Upper lobe of right lung (tissue), 1 donor: ENCODE results near the gene ICOSLG. TPM values are rescaled to one million over a fixed set of nuclear protein-coding genes. Genes with fewer than 3 reads are reported as not detected.

Experiments
- ATAC-seq: fragments of 200-7000 bp; cut with Tn5 transposase; one replicate; pipeline ENCODE4 v1.9.1; 2020; ENCODE audit warnings: mild to moderate bottlenecking, moderate library complexity
- DNase-seq: peaks from one replicate; pipeline ENCODE4 v3.0.0-alpha.2; 2020
- H3K27ac ChIP-seq: fragments of 200-600 bp; one replicate; pipeline ENCODE4 v1.8.0; 2022
- H3K27me3 ChIP-seq: fragments of 200-600 bp; one replicate; pipeline ENCODE4 v1.8.0; 2022; ENCODE audit warnings: mild to moderate bottlenecking
- H3K36me3 ChIP-seq: fragments of 200-600 bp; one replicate; pipeline ENCODE4 v1.8.0; 2022
- H3K4me1 ChIP-seq: fragments of 200-600 bp; one replicate; pipeline ENCODE4 v1.8.0; 2022
- H3K4me3 ChIP-seq: fragments of 200-600 bp; one replicate; pipeline ENCODE4 v1.8.0; 2022; ENCODE audit warnings: mild to moderate bottlenecking
- H3K9me3 ChIP-seq: fragments of 200-600 bp; one replicate; pipeline ENCODE4 v1.8.0; 2022
- intact Hi-C: fragments of 100-400 bp; cut with DNase I; formaldehyde crosslinking; loops from one replicate; pipeline ENCODE4 v1.11.0; 2022
- total RNA-seq: library from RNA; stranded (reverse); fragmentation: NEBNext Ultra II Directional; extraction: Animal tissue kit (Norgen Biotek cat#: 25700); gene quantifications from one replicate; pipeline ENCODE4 v1.2.1, GENCODE V29; 2021
- TF ChIP-seq, protein P1 (sequence below): fragments of 200-600 bp; IDR thresholded peaks from one replicate; pipeline ENCODE4 v1.8.0; 2022; ENCODE audit warnings: antibody characterized with exemption
- donor health status: DM: no; HTN: yes; CAD: no; lungs with severe emphysema.

Gene ICOSLG
- total RNA-seq, 1 donor from 2014 or later, result 11.3 TPM

DNA sequence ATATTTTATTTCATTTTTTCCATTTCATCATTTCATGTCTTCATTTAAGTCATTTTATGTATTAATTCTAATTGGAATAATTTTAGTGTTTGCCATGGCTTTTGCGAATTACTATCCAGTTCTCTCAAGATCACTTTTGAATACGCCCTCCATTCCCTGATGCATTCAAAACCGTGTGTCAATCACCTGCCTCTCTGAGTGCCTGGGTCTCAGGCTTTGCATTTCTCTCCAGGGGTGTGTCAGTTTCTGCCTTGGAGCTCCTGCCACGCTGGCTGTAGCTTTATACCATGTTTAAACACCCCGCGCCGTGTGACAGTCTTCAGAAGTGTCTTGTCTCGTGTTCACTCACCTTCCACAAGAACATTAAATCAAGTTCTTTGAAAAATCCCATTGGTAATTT is 28.3 kb upstream of the ICOSLG start:
- intact Hi-C loops, result no loop called here

DNA sequence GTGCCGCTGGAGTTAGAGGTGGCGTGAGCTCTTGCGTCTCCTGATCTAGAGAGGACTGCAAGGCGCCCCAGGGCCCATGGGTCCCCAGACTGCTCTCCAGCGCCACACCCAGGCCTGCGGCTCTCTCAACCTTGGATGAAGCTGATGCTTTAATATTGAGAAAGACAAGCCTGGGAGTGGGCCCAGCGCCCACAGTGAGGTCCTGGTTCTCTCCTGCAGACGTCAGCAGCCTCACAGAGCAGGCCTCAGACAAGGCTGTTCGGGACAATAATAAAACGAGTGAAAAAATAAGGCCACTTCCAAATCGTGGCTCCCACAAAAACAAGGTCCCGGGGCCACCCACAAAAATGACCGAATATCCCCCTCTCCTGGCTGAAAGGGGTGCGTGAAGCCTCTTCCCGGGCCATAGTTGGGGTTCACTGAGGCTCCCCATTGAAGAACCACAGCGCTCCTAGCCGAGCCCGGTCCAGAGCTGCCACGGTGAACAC is 27.0 kb upstream of the ICOSLG start:
- Histone ChIP-seq H3K27me3 (no peaks in the 10 kb centered on the region), H3K4me3 (no peak overlapping the region), H3K4me1 (no peaks in the 10 kb centered on the region), H3K27ac (no peak overlapping the region), H3K9me3 (no peaks in the 10 kb centered on the region), H3K36me3 (no peaks in the 10 kb centered on the region)
- ATAC-seq (peak; percentile 38), DNase-seq (no peak)
- TF ChIP-seq, protein P1, sequence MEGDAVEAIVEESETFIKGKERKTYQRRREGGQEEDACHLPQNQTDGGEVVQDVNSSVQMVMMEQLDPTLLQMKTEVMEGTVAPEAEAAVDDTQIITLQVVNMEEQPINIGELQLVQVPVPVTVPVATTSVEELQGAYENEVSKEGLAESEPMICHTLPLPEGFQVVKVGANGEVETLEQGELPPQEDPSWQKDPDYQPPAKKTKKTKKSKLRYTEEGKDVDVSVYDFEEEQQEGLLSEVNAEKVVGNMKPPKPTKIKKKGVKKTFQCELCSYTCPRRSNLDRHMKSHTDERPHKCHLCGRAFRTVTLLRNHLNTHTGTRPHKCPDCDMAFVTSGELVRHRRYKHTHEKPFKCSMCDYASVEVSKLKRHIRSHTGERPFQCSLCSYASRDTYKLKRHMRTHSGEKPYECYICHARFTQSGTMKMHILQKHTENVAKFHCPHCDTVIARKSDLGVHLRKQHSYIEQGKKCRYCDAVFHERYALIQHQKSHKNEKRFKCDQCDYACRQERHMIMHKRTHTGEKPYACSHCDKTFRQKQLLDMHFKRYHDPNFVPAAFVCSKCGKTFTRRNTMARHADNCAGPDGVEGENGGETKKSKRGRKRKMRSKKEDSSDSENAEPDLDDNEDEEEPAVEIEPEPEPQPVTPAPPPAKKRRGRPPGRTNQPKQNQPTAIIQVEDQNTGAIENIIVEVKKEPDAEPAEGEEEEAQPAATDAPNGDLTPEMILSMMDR, result peak; percentile 36
- intact Hi-C loops, result no loop called here

More for the DNA sequence above, 28.3 kb upstream of the ICOSLG start:
- no peak overlapping the region for H3K4me3 ChIP-seq
- H3K9me3 ChIP-seq, result no peaks in the 10 kb centered on the region
- H3K27ac ChIP-seq, result no peak overlapping the region
- H3K27me3 ChIP-seq, result no peaks in the 10 kb centered on the region
- H3K4me1 ChIP-seq, result no peaks in the 10 kb centered on the region
- TF ChIP-seq, protein P1, result no peak
- H3K36me3 ChIP-seq, result no peaks in the 10 kb centered on the region
- no peak for ATAC-seq
- no peak for DNase-seq

DNA sequence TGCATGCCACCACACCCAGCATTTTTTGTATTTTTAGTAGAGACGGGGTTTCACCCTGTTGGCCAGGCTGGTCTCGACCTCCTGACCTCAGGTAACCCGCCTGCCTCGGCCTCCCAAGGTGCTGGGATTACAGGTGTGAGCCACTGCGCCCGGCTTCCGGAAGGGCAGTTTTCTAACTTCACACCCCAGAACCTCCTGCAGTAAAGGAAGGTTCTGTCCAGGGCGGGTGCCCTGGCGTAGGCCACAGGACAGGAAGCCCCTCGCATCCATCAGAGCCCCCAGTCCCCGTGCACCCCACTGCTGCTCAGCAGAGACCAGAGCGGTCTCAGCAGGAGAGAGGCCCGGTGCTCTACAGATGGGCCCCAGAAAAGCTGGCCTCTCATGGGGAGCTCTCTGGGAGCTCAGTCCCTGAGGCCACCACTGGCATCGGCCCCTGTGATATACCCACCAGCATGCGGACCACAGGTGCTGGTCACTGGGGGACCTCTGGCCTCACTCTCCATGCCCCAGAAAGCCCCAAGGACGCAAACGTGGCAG is 25.1 kb upstream of the ICOSLG start:
- no peak overlapping the region for H3K4me3 ChIP-seq
- no peaks in the 10 kb centered on the region for H3K27me3 ChIP-seq
- no peak overlapping the region for H3K27ac ChIP-seq
- DNase-seq, result no peak
- TF ChIP-seq, protein P1, result no peak
- no peaks in the 10 kb centered on the region for H3K4me1 ChIP-seq
- ATAC-seq, result no peak
- H3K36me3 ChIP-seq, result no peaks in the 10 kb centered on the region
- H3K9me3 ChIP-seq, result no peaks in the 10 kb centered on the region
- intact Hi-C loops, result no loop called here

DNA sequence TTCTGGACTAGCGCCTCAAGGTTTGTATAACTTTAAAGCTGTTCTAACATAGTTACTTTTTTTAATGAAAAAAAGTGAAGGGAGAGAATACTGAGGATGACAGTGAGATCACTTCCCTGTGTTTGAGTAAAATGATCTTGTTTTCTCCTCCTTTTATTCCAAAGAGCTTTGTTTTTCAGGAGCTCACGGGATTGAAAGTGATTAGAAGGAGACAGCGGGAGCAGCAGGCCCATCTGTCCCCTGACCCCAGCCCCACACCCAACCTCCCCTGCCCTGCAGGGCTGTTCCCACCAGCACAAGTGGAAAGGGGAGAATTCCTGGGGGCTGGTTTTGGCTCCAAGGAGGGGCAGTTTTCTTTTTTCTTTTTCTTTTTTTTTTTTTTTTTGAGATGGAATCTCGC is 23.0 kb upstream of the ICOSLG start:
- Histone ChIP-seq H3K4me3 (no peak overlapping the region), H3K27ac (no peak overlapping the region), H3K36me3 (no peaks in the 10 kb centered on the region), H3K4me1 (no peaks in the 10 kb centered on the region), H3K27me3 (no peaks in the 10 kb centered on the region), H3K9me3 (no peaks in the 10 kb centered on the region)
- TF ChIP-seq, protein P1, result no peak
- ATAC-seq (no peak), DNase-seq (no peak)
- intact Hi-C loops, result no loop called here

DNA sequence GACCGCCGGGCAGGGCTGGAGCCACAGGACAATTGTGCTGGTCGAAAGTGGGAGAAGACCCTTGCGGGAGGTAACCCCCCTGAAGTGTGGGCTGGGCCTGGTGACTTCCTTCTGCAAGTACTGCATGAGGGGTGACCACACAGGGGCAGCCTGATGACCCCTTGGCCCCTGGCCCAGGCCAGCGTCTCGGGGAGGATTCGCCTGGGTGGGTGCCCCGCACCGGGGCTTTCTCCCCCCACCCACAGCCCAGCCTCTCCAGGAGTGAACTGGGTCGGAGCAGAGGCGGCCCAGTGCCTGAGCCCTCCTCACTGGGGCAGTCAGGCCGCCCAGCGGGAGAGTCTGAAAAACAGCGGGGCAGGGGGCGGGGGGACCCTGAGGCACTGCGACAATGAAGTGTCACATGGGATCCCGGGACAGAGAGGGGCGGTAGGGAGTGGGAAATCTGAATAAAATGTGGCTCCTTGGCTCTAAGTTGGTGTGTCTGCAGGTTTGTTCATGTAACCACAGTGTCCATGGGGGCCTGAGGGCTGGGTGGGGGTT is 22.5 kb upstream of the ICOSLG start:
- Histone ChIP-seq H3K9me3 (no peaks in the 10 kb centered on the region), H3K27ac (no peak overlapping the region), H3K4me3 (no peak overlapping the region), H3K27me3 (no peaks in the 10 kb centered on the region), H3K4me1 (no peaks in the 10 kb centered on the region), H3K36me3 (no peaks in the 10 kb centered on the region)
- TF ChIP-seq, protein P1, result no peak
- ATAC-seq (no peak), DNase-seq (no peak)
- intact Hi-C loops, result no loop called here
